Measurements from ENCODE around the gene GNLY.

Gene GNLY

GRCh38 chr2:85734942-85735608 is 40.9 kb downstream of the GNLY start:
- TF ChIP-seq CTCF (IDR thresholded peaks at IDR 0.05; ENCODE audit: low read depth, low read length) (no peak), MYC (IDR thresholded peaks at IDR 0.05; ENCODE audit: low read depth, low read length) (no peak), MAX (IDR thresholded peaks at IDR 0.05; ENCODE audit: low read depth, low read length) (no peak), POLR2A (IDR thresholded peaks at IDR 0.05; ENCODE audit: extremely low read depth, insufficient read length) (no peak)
- no peak overlapping the region for H3K4me3 ChIP-seq (ENCODE audit: low read depth, low read length)
- DNase-seq (ENCODE audit: low read depth), result no peak

- no peak overlapping the region for H3K4me3 ChIP-seq (ENCODE audit: low read depth, low read length)
- DNase-seq (ENCODE audit: low read depth), result no peak
- TF ChIP-seq MYC (IDR thresholded peaks at IDR 0.05; ENCODE audit: low read depth, low read length) (no peak), MAX (IDR thresholded peaks at IDR 0.05; ENCODE audit: low read depth, low read length) (no peak), POLR2A (IDR thresholded peaks at IDR 0.05; ENCODE audit: extremely low read depth, insufficient read length) (no peak), CTCF (IDR thresholded peaks at IDR 0.05; ENCODE audit: low read depth, low read length) (no peak)
Measured at GRCh38 chr2:85735691-85736090, 41.5 kb downstream of the GNLY start.

- no peak for DNase-seq (ENCODE audit: low read depth)
- TF ChIP-seq MAX (IDR thresholded peaks at IDR 0.05; ENCODE audit: low read depth, low read length) (no peak), CTCF (IDR thresholded peaks at IDR 0.05; ENCODE audit: low read depth, low read length) (no peak), MYC (IDR thresholded peaks at IDR 0.05; ENCODE audit: low read depth, low read length) (no peak), POLR2A (IDR thresholded peaks at IDR 0.05; ENCODE audit: extremely low read depth, insufficient read length) (no peak)
- H3K4me3 ChIP-seq (ENCODE audit: low read depth, low read length), result no peak overlapping the region
Measured at GRCh38 chr2:85736456-85737355, 42.5 kb downstream of the GNLY start.

- no peak for DNase-seq (ENCODE audit: low read depth)
- TF ChIP-seq CTCF (IDR thresholded peaks at IDR 0.05; ENCODE audit: low read depth, low read length) (no peak), MYC (IDR thresholded peaks at IDR 0.05; ENCODE audit: low read depth, low read length) (no peak), POLR2A (IDR thresholded peaks at IDR 0.05; ENCODE audit: extremely low read depth, insufficient read length) (no peak)
- H3K4me3 ChIP-seq (ENCODE audit: low read depth, low read length), result no peak overlapping the region
Measured at GRCh38 chr2:85737481-85737880, 43.3 kb downstream of the GNLY start.

- H3K4me3 ChIP-seq (ENCODE audit: low read depth, low read length), result no peak overlapping the region
- no peak for DNase-seq (ENCODE audit: low read depth)
- TF ChIP-seq MAX (IDR thresholded peaks at IDR 0.05; ENCODE audit: low read depth, low read length) (no peak), POLR2A (IDR thresholded peaks at IDR 0.05; ENCODE audit: extremely low read depth, insufficient read length) (no peak), MYC (IDR thresholded peaks at IDR 0.05; ENCODE audit: low read depth, low read length) (no peak), CTCF (IDR thresholded peaks at IDR 0.05; ENCODE audit: low read depth, low read length) (no peak)
Measured at GRCh38 chr2:85737961-85738360, 43.8 kb downstream of the GNLY start.
